Measurements from ENCODE around the gene FRMPD1. TPM values are rescaled to one million over a fixed set of nuclear protein-coding genes. Genes with fewer than 3 reads are reported as not detected.

The FRMPD1 gene
- total RNA-seq, 4 donors from 2014 or later, result 0.27 to 4.6 (median 0.64) TPM; not detected in 1

GRCh38 chr9:37730839-37731238, 80.1 kb downstream of the FRMPD1 start:
- no peaks in the 10 kb centered on the region for H3K4me1 ChIP-seq
- no peak for TF ChIP-seq POLR2A (IDR thresholded peaks at IDR 0.05)
- no peak for TF ChIP-seq EP300 (IDR thresholded peaks at IDR 0.05; ENCODE audit: low read depth)
- no peak for TF ChIP-seq POLR2AphosphoS5 (IDR thresholded peaks at IDR 0.05)
- TF ChIP-seq CTCF (IDR thresholded peaks at IDR 0.05), result no peak
- H3K27me3 ChIP-seq, result no peaks in the 10 kb centered on the region
- H3K27ac ChIP-seq, result no peak overlapping the region
- H3K9me3 ChIP-seq, result no peaks in the 10 kb centered on the region
- WGBS, 2 donors (ENCODE audit: low coverage in 1 of 2), result 58 to 63% methylated on average over 2 to 5 of the region's 5 CpGs
- no peak overlapping the region for H3K4me3 ChIP-seq
- H3K36me3 ChIP-seq, result no peaks in the 10 kb centered on the region
- intact Hi-C loops (cut with DNase I; ENCODE audit: low total_unique reads), result loop anchor here (5.0 kb wide), 1 partner anchor 596 kb away; no protein-coding TSS in a partner anchor
- in situ Hi-C loops (cut with MboI; ENCODE audit: low pct_ligation_motif_present in 1 of 4, low pct_unique_long_range_greater_than_20kb in 1 of 4, low sequenced_read_pairs in 3 of 4), result no loop called here
- DNase-seq, result no peak

GRCh38 chr9:37732086-37732741, 81.5 kb downstream of the FRMPD1 start:
- intact Hi-C loops (cut with DNase I; ENCODE audit: low total_unique reads), result loop anchor here (5.0 kb wide), 1 partner anchor 595 kb away; no protein-coding TSS in a partner anchor
- no peaks in the 10 kb centered on the region for H3K36me3 ChIP-seq
- 80% methylated on average over 2 to 10 of the region's 10 CpGs for WGBS, 2 donors (ENCODE audit: low coverage in 1 of 2)
- H3K9me3 ChIP-seq, result no peaks in the 10 kb centered on the region
- H3K4me1 ChIP-seq, result no peaks in the 10 kb centered on the region
- no peak overlapping the region for H3K27ac ChIP-seq
- H3K27me3 ChIP-seq, result no peaks in the 10 kb centered on the region
- no peak overlapping the region for H3K4me3 ChIP-seq
- in situ Hi-C loops (cut with MboI; ENCODE audit: low pct_ligation_motif_present in 1 of 4, low pct_unique_long_range_greater_than_20kb in 1 of 4, low sequenced_read_pairs in 3 of 4), result no loop called here
- TF ChIP-seq CTCF (IDR thresholded peaks at IDR 0.05) (no peak), POLR2A (IDR thresholded peaks at IDR 0.05) (no peak), POLR2AphosphoS5 (IDR thresholded peaks at IDR 0.05) (no peak), EP300 (IDR thresholded peaks at IDR 0.05; ENCODE audit: low read depth) (no peak)
- DNase-seq, result no peak

GRCh38 chr9:37732952-37733351, 82.2 kb downstream of the FRMPD1 start:
- intact Hi-C loops (cut with DNase I; ENCODE audit: low total_unique reads) (loop anchor here (5.0 kb wide), 1 partner anchor 594 kb away; no protein-coding TSS in a partner anchor), in situ Hi-C loops (cut with MboI; ENCODE audit: low pct_ligation_motif_present in 1 of 4, low pct_unique_long_range_greater_than_20kb in 1 of 4, low sequenced_read_pairs in 3 of 4) (no loop called here)
- 70% methylated on average over 2 of the region's 2 CpGs; no CpG with 5 or more reads in 1 of the 2 donors for WGBS, 2 donors (ENCODE audit: low coverage in 1 of 2)
- no peak for DNase-seq
- Histone ChIP-seq H3K4me1 (no peaks in the 10 kb centered on the region), H3K9me3 (no peaks in the 10 kb centered on the region), H3K36me3 (no peaks in the 10 kb centered on the region), H3K4me3 (no peak overlapping the region), H3K27ac (no peak overlapping the region), H3K27me3 (no peaks in the 10 kb centered on the region)
- TF ChIP-seq EP300 (IDR thresholded peaks at IDR 0.05; ENCODE audit: low read depth) (no peak), CTCF (IDR thresholded peaks at IDR 0.05) (no peak), POLR2A (IDR thresholded peaks at IDR 0.05) (no peak), POLR2AphosphoS5 (IDR thresholded peaks at IDR 0.05) (no peak)

GRCh38 chr9:37739222-37739621, 88.5 kb downstream of the FRMPD1 start:
- in situ Hi-C loops (cut with MboI; ENCODE audit: low pct_ligation_motif_present in 1 of 4, low pct_unique_long_range_greater_than_20kb in 1 of 4, low sequenced_read_pairs in 3 of 4), result no loop called here
- no peaks in the 10 kb centered on the region for H3K36me3 ChIP-seq
- H3K4me3 ChIP-seq, result no peak overlapping the region
- H3K4me1 ChIP-seq, result no peaks in the 10 kb centered on the region
- H3K27me3 ChIP-seq, result no peaks in the 10 kb centered on the region
- TF ChIP-seq EP300 (IDR thresholded peaks at IDR 0.05; ENCODE audit: low read depth) (no peak), POLR2AphosphoS5 (IDR thresholded peaks at IDR 0.05) (no peak), CTCF (IDR thresholded peaks at IDR 0.05) (no peak), POLR2A (IDR thresholded peaks at IDR 0.05) (no peak)
- intact Hi-C loops (cut with DNase I; ENCODE audit: low total_unique reads), result no loop called here
- 90% methylated on average over 5 of the region's 5 CpGs; no CpG with 5 or more reads in 1 of the 2 donors for WGBS, 2 donors (ENCODE audit: low coverage in 1 of 2)
- no peak overlapping the region for H3K27ac ChIP-seq
- no peaks in the 10 kb centered on the region for H3K9me3 ChIP-seq
- no peak for DNase-seq
